Activated naive CD4-positive, alpha-beta T cell treated with anti-CD3 and anti-CD28 coated beads, Interleukin-2, amount 50 U/mL, for 72 hours (primary cell): Measurements from ENCODE around the gene AMN. TPM values are rescaled to one million over a fixed set of nuclear protein-coding genes. Genes with fewer than 3 reads are reported as not detected.

ENCODE experiments used
- ATAC-seq, 2 donors: fragments of 150-1000 bp; cut with Tn5 transposase; 2 replicates each; pipeline ENCODE4 v1.10.0; 2021; ENCODE audit warnings: mild to moderate bottlenecking in 2 of 2, moderate library complexity in 2 of 2
- DNase-seq, 2 donors: peaks; one replicate each; pipeline ENCODE4 v3.0.0; 2021 to 2022; ENCODE audit warnings: low spot score in 2 of 2
- H3K27ac Mint-ChIP-seq, 2 donors: one replicate each; pipeline ENCODE4 v1.8.0; 2022; ENCODE audit warnings: mild to moderate bottlenecking in 2 of 2, mixed read lengths in 2 of 2
- H3K36me3 Mint-ChIP-seq, 2 donors: one replicate each; pipeline ENCODE4 v1.8.0; 2022; ENCODE audit warnings: mixed read lengths in 2 of 2
- H3K9me3 Mint-ChIP-seq, 2 donors: one replicate each; pipeline ENCODE4 v1.8.0; 2022; ENCODE audit warnings: mixed read lengths in 2 of 2
- total RNA-seq, 2 donors: library from RNA; stranded (reverse); gene quantifications; one replicate each; pipeline ENCODE4 v1.2.3, GENCODE V29; 2022

Gene AMN
- total RNA-seq, 2 donors from 2014 or later = 0.30 to 0.49 TPM

GRCh38 chr14:102943979-102944378 lies 21.5 kb downstream of the AMN start:
- Mint-ChIP-seq H3K9me3 (no peaks in the 10 kb centered on the region), H3K27ac (no peak overlapping the region)
- no peak for ATAC-seq

GRCh38 chr14:102944448-102945330 lies 22.2 kb downstream of the AMN start:
- DNase-seq (no peak), ATAC-seq (no peak)
- Mint-ChIP-seq H3K9me3 (no peaks in the 10 kb centered on the region), H3K36me3 (no peaks in the 10 kb centered on the region), H3K27ac (no peak overlapping the region)

More at GRCh38 chr14:102943979-102944378, 21.5 kb downstream of the AMN start:
- no peaks in the 10 kb centered on the region for H3K36me3 Mint-ChIP-seq
- DNase-seq = no peak

GRCh38 chr14:102945346-102946130 lies 23.1 kb downstream of the AMN start:
- Mint-ChIP-seq H3K9me3 (no peaks in the 10 kb centered on the region), H3K27ac (no peak overlapping the region), H3K36me3 (no peaks in the 10 kb centered on the region)
- DNase-seq = no peak
- no peak for ATAC-seq

GRCh38 chr14:102947321-102948103 lies 25.0 kb downstream of the AMN start:
- no peak for ATAC-seq
- Mint-ChIP-seq H3K36me3 (no peaks in the 10 kb centered on the region), H3K27ac (peak overlapping the region; percentile 3 to 14), H3K9me3 (no peaks in the 10 kb centered on the region)
- DNase-seq = no peak

- Mint-ChIP-seq H3K9me3 (no peaks in the 10 kb centered on the region), H3K36me3 (no peaks in the 10 kb centered on the region), H3K27ac (peak overlapping the region in 1 of 2 donors; percentile 64)
- ATAC-seq (peak in 1 of 2 donors; percentile 18), DNase-seq (no peak)
Measured at GRCh38 chr14:102948698-102949061, 26.2 kb downstream of the AMN start.

GRCh38 chr14:102949062-102949800 lies 26.8 kb downstream of the AMN start:
- H3K36me3 Mint-ChIP-seq = no peaks in the 10 kb centered on the region
- ATAC-seq (peak; percentile 80 to 86), DNase-seq (peak in 1 of 2 donors; percentile 31)
- H3K9me3 Mint-ChIP-seq = no peaks in the 10 kb centered on the region
- peak overlapping the region; percentile 9 to 64 for H3K27ac Mint-ChIP-seq

GRCh38 chr14:102949801-102950451 lies 27.5 kb downstream of the AMN start:
- peak overlapping the region in 1 of 2 donors; percentile 9 for H3K27ac Mint-ChIP-seq
- ATAC-seq (no peak), DNase-seq (no peak)
- H3K36me3 Mint-ChIP-seq = no peaks in the 10 kb centered on the region
- no peaks in the 10 kb centered on the region for H3K9me3 Mint-ChIP-seq

- DNase-seq (no peak), ATAC-seq (no peak)
- no peak overlapping the region for H3K27ac Mint-ChIP-seq
- H3K9me3 Mint-ChIP-seq = no peaks in the 10 kb centered on the region
- H3K36me3 Mint-ChIP-seq = no peaks in the 10 kb centered on the region
Measured at GRCh38 chr14:102951034-102951433, 28.6 kb downstream of the AMN start.

- Mint-ChIP-seq H3K9me3 (no peaks in the 10 kb centered on the region), H3K27ac (no peak overlapping the region), H3K36me3 (no peaks in the 10 kb centered on the region)
- DNase-seq (no peak), ATAC-seq (no peak)
Measured at GRCh38 chr14:102951799-102952198, 29.3 kb downstream of the AMN start.

GRCh38 chr14:102952276-102952675 lies 29.8 kb downstream of the AMN start:
- ATAC-seq (no peak), DNase-seq (no peak)
- no peak overlapping the region for H3K27ac Mint-ChIP-seq
- H3K36me3 Mint-ChIP-seq = no peaks in the 10 kb centered on the region
- H3K9me3 Mint-ChIP-seq = no peaks in the 10 kb centered on the region

GRCh38 chr14:102953100-102953499 lies 30.6 kb downstream of the AMN start:
- H3K27ac Mint-ChIP-seq = no peak overlapping the region
- H3K36me3 Mint-ChIP-seq = no peaks in the 10 kb centered on the region
- H3K9me3 Mint-ChIP-seq = no peaks in the 10 kb centered on the region
- DNase-seq (no peak), ATAC-seq (no peak)

- no peak for DNase-seq
- H3K27ac Mint-ChIP-seq = no peak overlapping the region
- ATAC-seq = no peak
- H3K9me3 Mint-ChIP-seq = no peaks in the 10 kb centered on the region
- H3K36me3 Mint-ChIP-seq = no peaks in the 10 kb centered on the region
Measured at GRCh38 chr14:102954081-102954789, 31.8 kb downstream of the AMN start.

GRCh38 chr14:102955636-102956408 lies 33.4 kb downstream of the AMN start:
- H3K9me3 Mint-ChIP-seq = no peaks in the 10 kb centered on the region
- no peak for DNase-seq
- no peak for ATAC-seq
- no peaks in the 10 kb centered on the region for H3K36me3 Mint-ChIP-seq
- peak overlapping the region in 1 of 2 donors; percentile 8 for H3K27ac Mint-ChIP-seq

GRCh38 chr14:102957222-102957621 lies 34.8 kb downstream of the AMN start:
- Mint-ChIP-seq H3K27ac (peak overlapping the region in 1 of 2 donors; percentile 50), H3K36me3 (no peaks in the 10 kb centered on the region), H3K9me3 (no peaks in the 10 kb centered on the region)
- no peak for ATAC-seq
- no peak for DNase-seq

- ATAC-seq (no peak), DNase-seq (no peak)
- no peak overlapping the region for H3K27ac Mint-ChIP-seq
- H3K9me3 Mint-ChIP-seq = no peaks in the 10 kb centered on the region
- H3K36me3 Mint-ChIP-seq = no peaks in the 10 kb centered on the region
Measured at GRCh38 chr14:102958461-102958860, 36.0 kb downstream of the AMN start.
